ENCODE results near the gene DPP7. TPM values are rescaled to one million over a fixed set of nuclear protein-coding genes. Genes with fewer than 3 reads are reported as not detected.
"Not testable (repeated sequence)": the region's sequence is repeated elsewhere in the genome, so short reads cannot be mapped to it uniquely, and the experiment has no call there.

DPP7 gene
- total RNA-seq, 1 experiment from 2014 or later: 51.6 TPM

- H3K9me3 Mint-ChIP-seq (ENCODE audit: low read depth, unreplicated experiment); CTCF ChIA-PET; H3K4me3 Mint-ChIP-seq (ENCODE audit: low read depth, unreplicated experiment); DNase-seq; H3K36me3 Mint-ChIP-seq (ENCODE audit: insufficient read depth, unreplicated experiment); H3K27ac Mint-ChIP-seq (ENCODE audit: unreplicated experiment); BruUV-seq (replicated peaks); intact Hi-C loops (cut with micrococcal nuclease; ENCODE audit: unreplicated experiment): not testable (repeated sequence)
- Mint-ChIP-seq H3K27me3 (ENCODE audit: unreplicated experiment) (peaks cover 14% of the 10 kb centered on the region), H3K4me1 (ENCODE audit: low read depth, unreplicated experiment) (peaks cover 11% of the 10 kb centered on the region)
Observed at GRCh38 chr9:137118092-137118603, 3.6 kb upstream of the DPP7 start.

GRCh38 chr9:137117269-137117731 lies 2.8 kb upstream of the DPP7 start:
- Mint-ChIP-seq H3K4me3 (ENCODE audit: low read depth, unreplicated experiment) (no peak overlapping the region), H3K36me3 (ENCODE audit: insufficient read depth, unreplicated experiment) (peaks cover 4% of the 10 kb centered on the region), H3K9me3 (ENCODE audit: low read depth, unreplicated experiment) (no peaks in the 10 kb centered on the region), H3K27ac (ENCODE audit: unreplicated experiment) (no peak overlapping the region), H3K4me1 (ENCODE audit: low read depth, unreplicated experiment) (peaks cover 7% of the 10 kb centered on the region), H3K27me3 (ENCODE audit: unreplicated experiment) (peaks cover 14% of the 10 kb centered on the region)
- TF ChIP-seq, protein P1, sequence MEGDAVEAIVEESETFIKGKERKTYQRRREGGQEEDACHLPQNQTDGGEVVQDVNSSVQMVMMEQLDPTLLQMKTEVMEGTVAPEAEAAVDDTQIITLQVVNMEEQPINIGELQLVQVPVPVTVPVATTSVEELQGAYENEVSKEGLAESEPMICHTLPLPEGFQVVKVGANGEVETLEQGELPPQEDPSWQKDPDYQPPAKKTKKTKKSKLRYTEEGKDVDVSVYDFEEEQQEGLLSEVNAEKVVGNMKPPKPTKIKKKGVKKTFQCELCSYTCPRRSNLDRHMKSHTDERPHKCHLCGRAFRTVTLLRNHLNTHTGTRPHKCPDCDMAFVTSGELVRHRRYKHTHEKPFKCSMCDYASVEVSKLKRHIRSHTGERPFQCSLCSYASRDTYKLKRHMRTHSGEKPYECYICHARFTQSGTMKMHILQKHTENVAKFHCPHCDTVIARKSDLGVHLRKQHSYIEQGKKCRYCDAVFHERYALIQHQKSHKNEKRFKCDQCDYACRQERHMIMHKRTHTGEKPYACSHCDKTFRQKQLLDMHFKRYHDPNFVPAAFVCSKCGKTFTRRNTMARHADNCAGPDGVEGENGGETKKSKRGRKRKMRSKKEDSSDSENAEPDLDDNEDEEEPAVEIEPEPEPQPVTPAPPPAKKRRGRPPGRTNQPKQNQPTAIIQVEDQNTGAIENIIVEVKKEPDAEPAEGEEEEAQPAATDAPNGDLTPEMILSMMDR (IDR thresholded peaks at IDR 0.05; ENCODE audit: unreplicated experiment): no peak
- DNase-seq: no peak
- intact Hi-C loops (cut with micrococcal nuclease; ENCODE audit: unreplicated experiment): loop anchor here (2.0 kb wide), 1 partner anchor 110 kb away; the partner anchor contains the start of gene RNF224
- CTCF ChIA-PET: no interaction called here
- BruUV-seq (replicated peaks): no TSS peak

- Mint-ChIP-seq H3K27me3 (ENCODE audit: unreplicated experiment) (peaks cover 14% of the 10 kb centered on the region), H3K4me1 (ENCODE audit: low read depth, unreplicated experiment) (peaks cover 1% of the 10 kb centered on the region), H3K27ac (ENCODE audit: unreplicated experiment) (no peak overlapping the region), H3K4me3 (ENCODE audit: low read depth, unreplicated experiment) (no peak overlapping the region), H3K9me3 (ENCODE audit: low read depth, unreplicated experiment) (no peaks in the 10 kb centered on the region), H3K36me3 (ENCODE audit: insufficient read depth, unreplicated experiment) (peaks cover 4% of the 10 kb centered on the region)
- CTCF ChIA-PET: no interaction called here
- intact Hi-C loops (cut with micrococcal nuclease; ENCODE audit: unreplicated experiment): loop anchor here (2.0 kb wide), 1 partner anchor 110 kb away; the partner anchor contains the start of gene RNF224
- DNase-seq: no peak
- TF ChIP-seq, protein P1 (IDR thresholded peaks at IDR 0.05; ENCODE audit: unreplicated experiment): no peak
- no TSS peak for BruUV-seq (replicated peaks)
Observed at GRCh38 chr9:137116728-137117127, 2.2 kb upstream of the DPP7 start.

GRCh38 chr9:137116027-137116507 lies 1.5 kb upstream of the DPP7 start:
- H3K4me3 Mint-ChIP-seq (ENCODE audit: low read depth, unreplicated experiment): no peak overlapping the region
- peaks cover 14% of the 10 kb centered on the region for H3K27me3 Mint-ChIP-seq (ENCODE audit: unreplicated experiment)
- H3K27ac Mint-ChIP-seq (ENCODE audit: unreplicated experiment): no peak overlapping the region
- TF ChIP-seq, protein P1 (IDR thresholded peaks at IDR 0.05; ENCODE audit: unreplicated experiment): no peak
- intact Hi-C loops (cut with micrococcal nuclease; ENCODE audit: unreplicated experiment): loop anchor here (2.0 kb wide), 1 partner anchor 111 kb away; the partner anchor contains the start of gene RNF224
- no peak for DNase-seq
- H3K9me3 Mint-ChIP-seq (ENCODE audit: low read depth, unreplicated experiment): no peaks in the 10 kb centered on the region
- BruUV-seq (replicated peaks): no TSS peak
- CTCF ChIA-PET: no interaction called here
- no peaks in the 10 kb centered on the region for H3K4me1 Mint-ChIP-seq (ENCODE audit: low read depth, unreplicated experiment)
- peaks cover 4% of the 10 kb centered on the region for H3K36me3 Mint-ChIP-seq (ENCODE audit: insufficient read depth, unreplicated experiment)

All from Calu3 (cell line).